Effector memory CD4-positive, alpha-beta T cell (primary cell): ENCODE data around the gene MOV10L1.
"Not testable (repeated sequence)": the region's sequence is repeated elsewhere in the genome, so short reads cannot be mapped to it uniquely, and the experiment has no call there.

Experiments
- DNase-seq, 3 donors: peaks; one replicate each; pipeline ENCODE4 v3.0.0-alpha.2; 2020
- H3K27ac ChIP-seq: 2 replicates; pipeline ENCODE4 v1.7.0; 2013; ENCODE audit warnings: mild to moderate bottlenecking, low read length, moderate library complexity; ENCODE audit not compliant: insufficient read depth, poor library complexity, severe bottlenecking
- H3K27me3 ChIP-seq: replicated peaks from 2 replicates; pipeline ENCODE4 v1.7.0; 2013; ENCODE audit warnings: mild to moderate bottlenecking, low read length; ENCODE audit not compliant: insufficient read depth, control insufficient read depth, poor library complexity, severe bottlenecking
- H3K36me3 ChIP-seq: 2 replicates; pipeline ENCODE4 v1.7.0; 2013; ENCODE audit warnings: mild to moderate bottlenecking, low read length, moderate library complexity; ENCODE audit not compliant: control insufficient read depth, insufficient read depth
- H3K4me1 ChIP-seq: 2 replicates; pipeline ENCODE4 v1.7.0; 2013; ENCODE audit warnings: low read length, mild to moderate bottlenecking; ENCODE audit not compliant: control insufficient read depth, insufficient read depth, poor library complexity, severe bottlenecking
- H3K4me3 ChIP-seq: 2 replicates; pipeline ENCODE4 v1.7.0; 2013; ENCODE audit warnings: low read length, low read depth, mild to moderate bottlenecking; ENCODE audit not compliant: insufficient read depth, poor library complexity, severe bottlenecking
- H3K9me3 ChIP-seq: 2 replicates; pipeline ENCODE4 v1.7.0; 2013; ENCODE audit warnings: mild to moderate bottlenecking, low read length, moderate library complexity; ENCODE audit not compliant: control insufficient read depth

The MOV10L1 gene

GRCh38 chr22:50086975-50087374, 2.8 kb upstream of the MOV10L1 start:
- not testable (repeated sequence) for H3K27me3 ChIP-seq, H3K27ac ChIP-seq

GRCh38 chr22:50087646-50088045, 2.2 kb upstream of the MOV10L1 start:
- no peaks in the 10 kb centered on the region for H3K36me3 ChIP-seq
- no peak overlapping the region for H3K27ac ChIP-seq
- no peak overlapping the region for H3K4me3 ChIP-seq
- H3K27me3 ChIP-seq: no peaks in the 10 kb centered on the region
- no peak for DNase-seq
- H3K4me1 ChIP-seq: peaks cover 5% of the 10 kb centered on the region
- H3K9me3 ChIP-seq: no peaks in the 10 kb centered on the region

More at GRCh38 chr22:50086975-50087374, 2.8 kb upstream of the MOV10L1 start:
- not testable (repeated sequence) for H3K36me3 ChIP-seq, DNase-seq, H3K4me3 ChIP-seq, H3K9me3 ChIP-seq, H3K4me1 ChIP-seq

- H3K27ac ChIP-seq: no peak overlapping the region
- no peaks in the 10 kb centered on the region for H3K36me3 ChIP-seq
- no peaks in the 10 kb centered on the region for H3K9me3 ChIP-seq
- DNase-seq: no peak
- no peaks in the 10 kb centered on the region for H3K27me3 ChIP-seq
- no peak overlapping the region for H3K4me3 ChIP-seq
- peaks cover 5% of the 10 kb centered on the region for H3K4me1 ChIP-seq
Measured at GRCh38 chr22:50088096-50088495, 1.7 kb upstream of the MOV10L1 start.

- DNase-seq: no peak
Measured at GRCh38 chr22:50089231-50089630, 575 bp upstream of the MOV10L1 start.

GRCh38 chr22:50090412-50090714, 557 bp downstream of the MOV10L1 start:
- Histone ChIP-seq H3K36me3 (no peaks in the 10 kb centered on the region), H3K27ac (no peak overlapping the region), H3K4me1 (peaks cover 3% of the 10 kb centered on the region), H3K9me3 (no peaks in the 10 kb centered on the region), H3K27me3 (no peaks in the 10 kb centered on the region), H3K4me3 (no peak overlapping the region)
- no peak for DNase-seq

More at GRCh38 chr22:50089231-50089630, 575 bp upstream of the MOV10L1 start:
- Histone ChIP-seq H3K36me3 (no peaks in the 10 kb centered on the region), H3K9me3 (no peaks in the 10 kb centered on the region), H3K4me3 (no peak overlapping the region), H3K27me3 (no peaks in the 10 kb centered on the region), H3K4me1 (peaks cover 5% of the 10 kb centered on the region), H3K27ac (no peak overlapping the region)

GRCh38 chr22:50091092-50091768, 1.4 kb downstream of the MOV10L1 start:
- Histone ChIP-seq H3K27ac (no peak overlapping the region), H3K4me1 (no peaks in the 10 kb centered on the region), H3K4me3 (no peak overlapping the region), H3K9me3 (no peaks in the 10 kb centered on the region), H3K27me3 (no peaks in the 10 kb centered on the region), H3K36me3 (no peaks in the 10 kb centered on the region)
- no peak for DNase-seq

- Histone ChIP-seq H3K36me3 (no peaks in the 10 kb centered on the region), H3K27me3 (no peaks in the 10 kb centered on the region), H3K4me3 (no peak overlapping the region), H3K27ac (no peak overlapping the region), H3K9me3 (no peaks in the 10 kb centered on the region), H3K4me1 (no peaks in the 10 kb centered on the region)
- DNase-seq: no peak
Measured at GRCh38 chr22:50092342-50092741, 2.5 kb downstream of the MOV10L1 start.

- no peak overlapping the region for H3K4me3 ChIP-seq
- peaks cover 3% of the 10 kb centered on the region for H3K27me3 ChIP-seq
- H3K36me3 ChIP-seq: no peaks in the 10 kb centered on the region
- no peaks in the 10 kb centered on the region for H3K4me1 ChIP-seq
- no peak overlapping the region for H3K27ac ChIP-seq
- H3K9me3 ChIP-seq: no peaks in the 10 kb centered on the region
- DNase-seq: no peak
Measured at GRCh38 chr22:50098052-50098451, 8.2 kb downstream of the MOV10L1 start.

GRCh38 chr22:50101870-50102565, 12.2 kb downstream of the MOV10L1 start:
- DNase-seq: no peak
- H3K9me3 ChIP-seq: no peaks in the 10 kb centered on the region
- H3K4me1 ChIP-seq: no peaks in the 10 kb centered on the region
- no peak overlapping the region for H3K27ac ChIP-seq
- H3K4me3 ChIP-seq: no peak overlapping the region
- H3K27me3 ChIP-seq: peaks cover 3% of the 10 kb centered on the region
- H3K36me3 ChIP-seq: no peaks in the 10 kb centered on the region

GRCh38 chr22:50102946-50103345, 13.1 kb downstream of the MOV10L1 start:
- no peak for DNase-seq
- Histone ChIP-seq H3K27ac (no peak overlapping the region), H3K4me3 (no peak overlapping the region), H3K36me3 (no peaks in the 10 kb centered on the region), H3K4me1 (no peaks in the 10 kb centered on the region), H3K27me3 (peaks cover 3% of the 10 kb centered on the region), H3K9me3 (no peaks in the 10 kb centered on the region)
